Measurements from ENCODE around the gene IPO13.

Gene IPO13, protein sequence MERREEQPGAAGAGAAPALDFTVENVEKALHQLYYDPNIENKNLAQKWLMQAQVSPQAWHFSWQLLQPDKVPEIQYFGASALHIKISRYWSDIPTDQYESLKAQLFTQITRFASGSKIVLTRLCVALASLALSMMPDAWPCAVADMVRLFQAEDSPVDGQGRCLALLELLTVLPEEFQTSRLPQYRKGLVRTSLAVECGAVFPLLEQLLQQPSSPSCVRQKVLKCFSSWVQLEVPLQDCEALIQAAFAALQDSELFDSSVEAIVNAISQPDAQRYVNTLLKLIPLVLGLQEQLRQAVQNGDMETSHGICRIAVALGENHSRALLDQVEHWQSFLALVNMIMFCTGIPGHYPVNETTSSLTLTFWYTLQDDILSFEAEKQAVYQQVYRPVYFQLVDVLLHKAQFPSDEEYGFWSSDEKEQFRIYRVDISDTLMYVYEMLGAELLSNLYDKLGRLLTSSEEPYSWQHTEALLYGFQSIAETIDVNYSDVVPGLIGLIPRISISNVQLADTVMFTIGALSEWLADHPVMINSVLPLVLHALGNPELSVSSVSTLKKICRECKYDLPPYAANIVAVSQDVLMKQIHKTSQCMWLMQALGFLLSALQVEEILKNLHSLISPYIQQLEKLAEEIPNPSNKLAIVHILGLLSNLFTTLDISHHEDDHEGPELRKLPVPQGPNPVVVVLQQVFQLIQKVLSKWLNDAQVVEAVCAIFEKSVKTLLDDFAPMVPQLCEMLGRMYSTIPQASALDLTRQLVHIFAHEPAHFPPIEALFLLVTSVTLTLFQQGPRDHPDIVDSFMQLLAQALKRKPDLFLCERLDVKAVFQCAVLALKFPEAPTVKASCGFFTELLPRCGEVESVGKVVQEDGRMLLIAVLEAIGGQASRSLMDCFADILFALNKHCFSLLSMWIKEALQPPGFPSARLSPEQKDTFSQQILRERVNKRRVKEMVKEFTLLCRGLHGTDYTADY

DNA sequence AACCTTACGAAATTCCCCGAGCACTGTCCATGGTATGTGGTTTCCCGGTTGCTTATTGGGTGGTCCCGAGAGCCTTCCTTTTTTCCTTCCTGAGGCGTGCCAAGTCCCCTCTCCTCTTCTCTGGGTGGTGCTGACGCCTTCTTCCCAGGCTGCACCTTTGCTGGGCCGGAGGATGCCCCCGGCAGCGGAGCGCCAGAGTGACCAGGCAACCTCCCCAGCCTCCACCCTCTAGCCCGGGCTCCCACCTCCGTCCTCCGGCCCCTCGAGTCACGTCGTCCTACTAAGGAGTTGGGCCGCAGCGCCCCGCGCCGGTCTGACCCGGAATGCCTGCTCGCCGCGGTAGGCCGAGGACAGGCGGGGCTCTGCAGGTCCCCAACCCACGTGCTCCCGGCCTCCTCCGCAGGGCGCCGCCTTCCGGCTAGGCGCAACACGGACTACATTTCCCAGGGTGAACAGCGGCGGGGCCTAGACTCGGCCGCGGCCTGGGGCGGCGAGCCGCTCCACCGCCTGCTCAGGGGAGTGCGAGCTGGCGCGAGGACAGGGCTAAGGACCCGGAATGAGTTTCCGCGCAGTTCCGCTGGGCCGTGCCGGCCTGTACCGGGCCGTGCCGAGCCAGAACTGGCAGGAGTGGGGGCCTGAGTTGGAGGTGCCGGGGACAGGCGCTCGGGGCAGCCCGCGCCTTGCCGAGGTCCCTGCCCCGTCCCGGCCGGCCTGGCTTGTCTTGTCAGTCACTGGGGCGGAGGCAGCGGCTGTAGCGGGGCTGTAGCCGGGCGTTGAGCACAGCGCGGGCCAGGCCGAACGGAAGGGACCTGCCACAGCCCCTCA lies at the start of gene IPO13:
Gene IPO13, plus strand, starts transcription at position 715 of the 825 bp plus-strand sequence. CDS start 651 bp downstream, outside the sequence.
- peak; percentile 93 to 94 for DNase-seq

DNA sequence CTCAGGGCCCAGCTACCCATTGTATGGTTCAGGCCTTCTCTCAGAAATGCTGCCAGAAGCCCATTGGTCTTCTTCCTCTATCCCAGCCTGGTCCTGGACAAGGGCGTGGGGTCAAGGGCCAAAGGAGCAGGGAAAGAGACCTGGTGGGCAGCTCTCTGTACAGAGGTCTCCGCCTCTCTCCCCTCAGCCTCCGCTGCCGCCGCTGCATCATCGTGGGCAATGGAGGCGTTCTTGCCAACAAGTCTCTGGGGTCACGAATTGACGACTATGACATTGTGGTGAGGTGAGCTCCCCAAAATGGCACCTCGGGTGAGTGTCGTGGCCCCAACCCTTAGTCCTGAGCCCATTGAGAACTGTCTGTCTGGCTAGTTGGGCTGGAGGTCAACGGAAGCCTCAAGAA lies 47.8 kb upstream of the IPO13 start:
- no peak for DNase-seq

DNA sequence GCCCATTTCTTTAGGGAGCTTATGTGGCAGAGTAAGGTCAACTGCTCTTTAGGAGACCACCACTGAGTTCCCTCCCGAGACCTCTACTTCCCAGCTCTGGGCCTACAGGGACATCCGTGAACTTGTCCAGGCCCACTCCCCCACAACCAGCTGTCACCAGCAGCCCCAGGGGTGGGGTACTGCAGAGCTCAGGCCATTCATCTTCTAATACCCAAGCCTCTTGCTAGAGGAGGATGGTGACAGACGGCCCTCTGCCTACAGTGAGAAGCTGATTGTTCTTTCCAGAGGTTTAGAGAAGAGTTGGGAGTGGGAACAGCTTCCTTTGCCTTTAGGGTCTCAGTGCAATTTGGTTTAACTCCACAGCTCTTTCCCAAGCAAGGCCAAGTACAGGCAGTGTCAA lies 46.4 kb upstream of the IPO13 start:
- DNase-seq, result no peak

DNA sequence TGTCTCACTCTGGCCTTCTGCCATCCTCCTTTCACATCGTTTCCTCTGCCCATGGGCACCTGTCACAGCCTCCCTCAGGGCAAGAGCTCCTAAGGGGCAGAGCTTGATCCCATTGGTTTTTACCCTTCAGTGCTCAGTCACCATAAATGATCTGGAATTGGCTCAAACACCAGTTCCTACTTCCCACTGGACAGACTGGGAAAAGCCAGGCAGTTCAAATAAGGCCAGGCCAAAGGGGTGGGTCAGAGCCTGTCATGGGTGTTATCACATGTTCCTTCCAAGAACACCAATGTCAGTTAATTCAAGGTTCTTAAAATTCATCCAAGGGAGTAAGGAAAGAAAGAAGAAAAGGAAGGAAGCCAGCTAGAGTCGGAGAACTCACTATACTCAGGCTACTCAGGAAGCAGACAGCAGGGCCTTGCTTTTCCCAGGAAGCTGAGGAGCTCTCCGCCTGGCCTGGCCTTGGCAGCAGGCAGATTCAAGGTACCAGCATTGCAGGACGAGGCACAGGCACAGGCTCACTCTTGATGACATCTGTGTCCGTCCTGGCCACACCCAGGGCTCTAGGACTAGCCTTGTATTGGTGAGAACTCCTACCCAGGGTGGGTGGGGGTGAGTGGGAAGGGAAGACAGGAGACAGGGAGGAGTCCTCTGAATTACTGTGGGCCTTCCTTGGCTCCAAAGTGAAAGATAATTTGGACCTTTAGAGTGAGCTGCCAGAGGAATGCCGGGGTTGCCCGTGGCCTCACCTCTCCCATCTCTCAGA lies 45.4 kb upstream of the IPO13 start:
- no peak for DNase-seq

DNA sequence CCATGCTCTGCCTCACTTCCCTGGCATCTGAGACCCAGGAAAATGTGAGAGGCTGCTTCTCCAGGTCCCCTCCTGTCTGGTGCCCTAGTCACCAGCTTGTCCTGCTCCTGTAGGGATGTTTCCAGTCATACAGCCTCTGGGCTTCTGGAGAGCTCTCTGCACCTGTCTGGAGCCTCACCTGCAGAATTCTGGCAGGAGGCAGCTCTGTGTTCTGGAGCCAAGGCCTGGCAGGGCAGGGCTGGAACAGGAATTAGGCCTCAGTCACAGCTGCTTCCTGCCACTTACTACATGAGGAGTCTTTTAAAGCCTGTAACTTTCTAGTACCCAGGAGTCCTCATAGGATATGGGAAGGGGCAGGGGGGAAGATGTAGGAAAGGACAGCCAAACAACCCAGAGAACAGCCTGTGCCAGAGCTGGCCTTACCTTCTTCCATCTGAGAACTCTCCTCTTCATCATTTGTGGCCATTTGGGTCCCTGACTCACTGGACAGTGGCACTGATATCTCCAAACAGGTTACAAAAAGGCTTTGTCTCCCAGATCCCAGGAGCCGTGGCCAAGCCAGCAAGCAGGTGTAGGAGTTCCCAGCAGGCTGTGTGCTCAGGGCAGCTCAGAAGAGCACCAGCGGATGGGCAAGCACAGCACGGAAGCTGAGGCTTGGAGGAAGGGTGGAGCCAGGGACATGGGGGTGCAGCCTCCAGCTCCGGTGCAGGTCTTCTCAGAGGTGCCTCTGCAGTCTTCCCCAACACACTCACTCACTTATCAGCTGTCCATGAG lies 44.5 kb upstream of the IPO13 start:
- no peak for DNase-seq

DNA sequence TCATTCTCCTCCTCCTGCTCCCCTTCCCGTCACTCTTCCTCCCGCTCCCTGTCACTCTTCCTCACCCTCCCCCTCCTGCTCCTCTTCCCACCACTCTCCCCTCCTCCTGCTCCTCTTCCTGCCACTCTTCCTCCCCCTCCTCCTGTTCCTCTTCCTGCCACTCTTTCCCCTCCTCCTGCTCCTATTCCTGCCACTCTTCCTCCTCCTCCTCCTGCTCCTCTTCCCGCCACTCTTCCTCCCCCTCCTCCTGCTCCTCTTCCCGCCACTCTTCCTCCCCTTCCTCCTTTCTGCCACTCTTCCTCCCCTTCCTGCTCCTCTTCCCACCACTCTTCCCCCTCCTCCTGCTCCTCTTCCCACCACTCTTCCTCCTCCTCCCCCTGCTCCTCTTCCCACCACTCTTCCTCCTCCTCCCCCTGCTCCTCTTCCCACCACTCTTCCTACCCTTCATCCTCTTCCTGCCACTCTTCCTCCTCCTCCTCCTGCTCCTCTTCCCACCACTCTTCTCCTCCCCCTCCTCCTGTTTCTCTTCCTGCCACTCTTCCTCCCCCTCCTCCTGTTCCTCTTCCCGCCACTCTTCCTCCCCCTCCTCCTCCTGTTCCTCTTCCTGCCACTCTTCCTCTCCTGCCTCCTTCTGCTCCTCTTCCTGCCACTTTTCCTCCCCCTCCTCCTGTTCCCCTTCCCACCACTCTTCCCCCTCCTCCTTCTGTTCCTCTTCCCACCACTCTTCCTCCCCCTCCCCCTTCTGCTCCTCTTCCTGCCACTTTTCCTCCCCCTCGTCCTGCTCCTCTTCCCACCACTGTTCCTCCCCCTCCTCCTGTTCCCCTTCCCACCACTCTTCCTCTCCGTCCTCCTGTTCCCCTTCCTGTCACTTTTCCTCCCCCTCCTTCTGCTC lies 41.8 kb upstream of the IPO13 start:
- no peak for DNase-seq

DNA sequence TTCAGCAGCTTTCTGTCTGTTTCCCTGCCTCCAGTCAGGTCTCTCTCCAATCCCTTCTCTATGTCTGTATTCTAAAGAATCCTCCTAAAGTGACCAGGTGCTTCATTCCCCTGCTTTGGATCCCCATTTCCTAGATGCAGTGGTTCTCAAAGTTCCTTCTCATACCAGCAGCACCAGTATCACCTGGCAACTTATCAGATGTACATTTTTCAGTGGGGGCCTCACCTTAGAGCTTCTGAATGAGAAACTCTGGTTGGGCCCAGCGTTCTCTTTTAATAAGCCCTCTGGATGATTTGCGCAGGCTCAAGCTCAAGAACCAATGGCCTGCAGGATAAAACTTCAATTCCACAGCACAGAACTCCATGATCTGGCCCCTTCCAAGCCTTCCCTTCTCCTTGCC lies 38.5 kb upstream of the IPO13 start:
- no peak for DNase-seq

DNA sequence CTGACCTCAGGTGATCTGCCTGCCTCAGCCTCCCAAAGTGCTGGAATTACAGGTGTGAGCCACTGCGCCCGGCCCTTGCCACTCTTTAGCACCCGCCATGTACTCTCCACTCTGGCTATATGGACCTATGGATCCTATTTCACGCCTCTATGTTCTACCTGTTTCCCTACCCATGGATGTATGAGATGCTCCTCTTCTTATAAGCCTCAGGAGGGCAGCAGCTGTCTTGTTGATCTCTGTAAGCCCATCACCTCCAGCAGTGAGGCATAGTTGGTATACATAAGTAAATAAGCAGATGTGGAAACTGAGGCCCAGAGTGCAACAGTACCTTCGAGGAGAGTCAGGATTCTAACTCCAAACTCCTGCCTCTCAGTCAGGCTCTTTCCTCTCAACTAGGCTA lies 37.9 kb upstream of the IPO13 start:
- DNase-seq, result no peak

DNA sequence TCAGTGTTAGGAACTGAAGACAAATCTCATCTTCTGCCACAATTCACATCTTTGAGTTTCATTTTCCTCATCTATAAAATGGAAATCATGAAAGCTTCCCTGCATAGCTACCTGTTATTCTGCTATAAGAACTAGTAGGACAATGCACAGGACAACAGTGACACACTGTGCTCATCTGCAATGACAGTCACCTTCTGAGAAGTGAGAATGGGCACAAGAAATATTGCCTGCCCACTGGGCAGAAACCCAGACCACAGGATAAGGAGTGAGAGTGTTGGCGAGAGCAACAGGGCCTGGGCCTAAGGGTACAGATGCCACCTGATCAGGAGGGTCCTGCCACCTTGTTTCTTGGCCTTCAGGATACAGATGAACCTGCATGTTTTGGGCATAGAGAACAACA lies 36.4 kb upstream of the IPO13 start:
- no peak for DNase-seq

DNA sequence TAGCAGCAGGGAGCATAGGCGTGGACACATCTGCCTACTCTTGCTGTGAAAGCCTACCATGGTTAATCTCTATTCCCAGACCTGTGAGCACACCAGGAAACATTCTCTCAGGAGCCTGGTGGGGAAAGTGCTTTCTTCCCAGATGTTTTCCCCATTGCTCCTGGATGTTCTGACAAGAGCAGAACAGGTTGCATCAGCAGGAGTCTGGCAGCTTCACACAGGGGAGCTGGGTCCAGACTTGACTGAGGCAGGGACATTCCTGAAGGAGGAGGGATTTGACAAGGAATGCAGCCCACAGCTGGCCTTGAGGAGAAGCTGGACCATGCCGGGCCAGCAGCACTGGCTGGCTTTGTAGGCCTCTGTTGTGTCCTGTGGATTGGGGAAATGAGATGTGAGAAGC lies 34.1 kb upstream of the IPO13 start:
- no peak for DNase-seq

DNA sequence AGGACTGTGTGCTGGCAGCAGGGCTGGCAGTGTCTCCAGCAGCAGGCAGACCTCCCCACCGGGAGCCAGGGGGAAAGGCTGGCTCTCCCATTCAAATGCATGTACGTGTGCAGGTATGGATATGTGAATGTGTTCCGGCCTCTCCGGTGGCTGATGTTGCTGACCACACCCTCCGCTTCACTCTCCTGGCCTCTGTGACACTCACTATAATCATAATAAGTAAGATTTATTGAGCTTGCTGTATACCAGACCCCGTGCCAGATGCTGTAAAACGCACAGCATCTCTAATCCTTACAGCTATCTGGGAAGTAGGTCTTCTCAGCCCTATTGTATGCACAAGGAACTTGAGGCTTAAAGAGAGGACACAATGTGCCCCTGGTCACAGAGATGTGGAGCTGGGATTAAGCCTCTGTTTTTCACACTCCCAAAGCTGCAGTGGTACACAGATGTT lies 33.7 kb upstream of the IPO13 start:
- no peak for DNase-seq

DNA sequence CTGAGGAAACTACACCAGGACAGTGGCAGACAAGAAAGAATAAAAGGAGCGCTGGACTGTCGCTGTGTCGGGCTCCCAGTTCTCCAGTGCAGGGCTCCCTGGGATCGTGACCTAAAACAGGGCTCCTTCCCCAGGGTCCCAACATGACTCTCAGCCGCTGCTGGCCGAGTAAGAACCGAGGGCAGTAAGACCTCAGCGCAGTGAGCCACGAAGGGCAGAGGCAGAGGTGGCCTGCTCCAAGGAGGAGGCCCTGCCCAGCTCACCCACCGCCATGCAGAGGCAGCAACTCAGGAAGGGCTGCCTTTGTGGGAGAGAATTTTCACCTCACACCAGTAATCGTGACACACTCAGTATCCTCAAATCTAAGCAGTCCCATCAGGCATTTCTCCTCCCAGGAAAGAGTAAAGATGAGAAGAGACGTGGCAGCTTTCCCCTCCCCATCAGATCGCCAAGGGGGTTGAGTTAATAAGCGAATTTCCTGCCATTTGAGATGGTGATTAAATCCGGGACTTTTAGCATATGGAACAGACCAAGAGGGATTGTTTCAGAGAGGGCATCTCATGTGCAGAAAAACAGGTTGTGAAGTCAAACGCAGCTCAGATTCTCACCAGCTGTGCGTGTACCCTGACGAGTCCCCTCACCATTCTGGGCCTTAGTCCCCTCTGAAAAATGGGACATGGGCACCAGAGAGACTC lies 32.9 kb upstream of the IPO13 start:
- DNase-seq, result no peak

DNA sequence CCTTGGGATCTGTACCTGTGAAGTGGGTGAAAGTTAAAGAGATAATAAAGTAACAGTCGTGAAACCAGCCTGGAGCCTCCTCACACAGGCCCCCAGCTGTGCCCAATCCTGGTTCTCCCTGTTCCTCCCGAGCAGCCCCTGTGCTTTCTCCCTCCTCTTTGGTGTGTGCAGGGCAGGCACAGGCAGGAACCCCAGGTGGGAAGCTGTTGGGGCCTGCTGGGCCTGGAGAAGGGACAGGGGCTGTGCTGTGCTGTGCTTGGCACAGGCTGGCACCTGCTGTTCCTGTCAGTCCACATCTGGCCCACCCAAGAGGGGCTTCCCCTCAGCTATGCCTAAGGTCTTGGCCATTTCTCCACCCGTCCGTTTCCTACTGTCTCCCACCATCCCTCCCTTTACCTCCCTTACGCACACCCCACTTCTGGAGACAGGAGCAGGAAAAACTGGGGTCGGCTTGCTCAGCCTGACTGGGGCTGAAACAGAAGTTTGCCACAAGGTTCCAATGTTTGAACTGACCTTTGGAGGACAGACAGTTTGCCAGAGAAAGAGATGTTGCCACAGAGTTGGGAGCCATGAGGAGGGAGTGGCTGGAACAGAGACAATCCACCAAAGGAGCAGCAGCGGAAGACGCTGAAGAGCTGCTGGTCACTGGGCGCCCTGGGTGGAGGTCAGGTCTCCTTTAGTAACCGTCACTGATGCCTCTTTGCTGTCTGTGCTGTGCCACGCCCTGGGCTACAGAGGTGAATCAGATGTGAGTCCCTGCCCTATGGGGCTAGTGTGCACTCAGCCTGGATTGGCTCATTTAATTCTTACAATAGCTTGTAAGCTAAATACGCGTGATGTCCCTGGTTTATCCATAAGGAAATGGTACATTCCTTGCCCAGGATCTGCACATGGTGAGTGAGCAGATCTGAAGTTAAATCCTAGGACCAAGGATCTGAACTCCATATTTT lies 31.9 kb upstream of the IPO13 start:
- no peak for DNase-seq

DNA sequence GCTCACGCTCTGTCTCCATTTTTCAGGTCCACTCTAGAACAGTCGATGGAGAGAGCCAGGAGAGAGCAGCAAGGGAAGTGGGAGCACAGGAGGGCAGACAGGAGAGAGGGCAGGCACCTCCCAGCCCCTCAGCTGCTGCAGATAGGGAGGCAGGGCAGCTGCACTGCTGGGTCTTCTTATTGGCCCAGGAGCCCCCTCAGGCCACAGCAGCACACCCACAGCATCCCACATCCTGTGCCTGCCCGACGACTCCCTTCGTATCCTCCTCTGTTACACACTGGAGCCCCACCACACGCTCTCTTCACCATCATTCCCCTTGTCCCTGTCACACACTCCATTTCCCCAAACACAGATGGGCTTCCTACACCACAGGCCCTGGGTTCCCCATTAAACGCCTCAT lies 26.8 kb upstream of the IPO13 start:
- DNase-seq, result no peak

DNA sequence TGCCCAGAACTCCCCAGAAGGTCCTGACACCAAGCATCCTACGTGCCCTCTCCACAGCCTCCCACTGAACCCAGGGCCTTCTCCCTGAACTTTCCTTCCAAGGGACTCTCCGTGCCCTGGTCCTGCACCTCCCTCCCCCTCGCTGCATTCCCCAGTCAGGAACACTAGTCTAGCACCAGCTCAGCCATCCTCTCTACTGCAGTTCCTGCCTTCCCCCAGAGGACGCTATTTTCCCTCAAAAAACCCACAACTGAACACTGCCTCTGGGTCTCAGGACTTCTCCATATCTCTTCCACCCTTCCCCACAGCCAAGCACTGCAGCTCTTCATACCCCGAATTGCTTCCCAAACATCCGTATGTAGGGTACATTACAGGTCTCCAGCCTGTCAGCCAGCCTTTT lies 25.7 kb upstream of the IPO13 start:
- no peak for DNase-seq

DNA sequence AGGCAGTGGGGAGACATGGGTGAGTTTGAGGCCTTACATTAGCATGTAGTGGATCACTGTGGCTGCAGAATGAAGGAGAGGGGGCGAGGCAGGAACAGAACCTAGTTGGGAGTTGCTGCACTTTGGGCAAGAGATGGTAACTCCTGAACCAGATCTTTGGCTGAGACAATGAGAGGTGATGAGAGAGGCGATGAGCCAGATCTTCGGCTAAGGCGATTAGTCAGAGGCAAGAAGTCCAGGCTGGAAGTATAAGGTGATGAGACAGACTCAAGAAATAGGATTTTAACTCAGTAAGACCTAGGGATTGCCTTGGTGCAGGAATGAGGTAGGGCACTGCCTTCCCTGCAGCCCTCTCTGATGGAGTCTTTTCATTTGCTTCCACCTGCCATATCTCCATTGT lies 22.2 kb upstream of the IPO13 start:
- DNase-seq, result no peak

DNA sequence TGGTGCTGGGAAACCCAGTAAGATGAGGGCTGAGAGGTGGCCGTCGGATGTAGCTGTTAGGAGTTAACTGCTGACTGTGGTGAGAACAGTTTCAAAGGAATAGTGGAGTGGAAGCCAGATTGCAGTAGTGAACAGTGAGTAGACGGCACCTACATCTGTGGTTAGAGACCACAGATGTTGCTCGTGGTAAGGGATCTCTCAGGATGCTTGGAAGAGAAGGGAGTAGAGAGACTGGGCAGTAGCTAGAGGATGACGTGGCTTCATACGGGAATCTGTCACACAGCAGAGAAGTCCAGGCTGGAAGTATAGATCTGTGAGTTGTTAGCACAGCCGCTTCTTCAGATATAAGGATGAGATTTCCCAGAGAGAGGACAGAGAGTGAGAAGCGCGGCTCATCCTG lies 20.9 kb upstream of the IPO13 start:
- no peak for DNase-seq

DNA sequence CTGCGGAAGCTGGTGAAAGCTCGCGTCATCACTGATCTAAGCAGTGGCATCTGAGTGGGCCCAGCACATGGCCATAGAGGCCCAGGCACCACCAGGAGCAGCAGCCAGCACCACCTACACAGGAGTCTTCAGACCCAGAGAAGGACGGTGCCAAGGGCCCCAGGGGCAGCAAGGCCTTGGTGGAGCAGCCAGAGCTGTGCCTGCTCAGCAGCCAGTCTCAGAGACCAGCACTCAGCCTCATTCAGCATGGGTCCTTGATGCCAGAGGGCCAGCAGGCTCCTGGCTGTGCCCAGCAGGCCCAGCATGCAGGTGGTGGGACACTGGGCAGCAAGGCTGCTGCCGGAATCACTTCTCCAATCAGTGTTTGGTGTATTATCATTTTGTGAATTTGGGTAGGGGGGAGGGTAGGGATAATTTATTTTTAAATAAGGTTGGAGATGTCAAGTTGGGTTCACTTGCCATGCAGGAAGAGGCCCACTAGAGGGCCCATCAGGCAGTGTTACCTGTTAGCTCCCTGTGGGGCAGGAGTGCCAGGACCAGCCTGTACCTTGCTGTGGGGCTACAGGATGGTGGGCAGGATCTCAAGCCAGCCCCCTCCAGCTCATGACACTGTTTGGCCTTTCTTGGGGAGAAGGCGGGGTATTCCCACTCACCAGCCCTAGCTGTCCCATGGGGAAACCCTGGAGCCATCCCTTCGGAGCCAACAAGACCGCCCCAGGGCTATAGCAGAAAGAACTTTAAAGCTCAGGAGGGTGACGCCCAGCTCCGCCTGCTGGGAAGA lies 16.4 kb upstream of the IPO13 start:
- no peak for DNase-seq

All from stimulated activated CD4-positive, alpha-beta T cell treated with anti-CD3 and anti-CD28 coated beads, Interleukin-2, amount 100 ng/mL, for 48 hours (primary cell).